Loucy (cell line): ENCODE data around the gene IGFBP2.

Experiments
- EZH2phosphoT487 ChIP-seq: fragments of 200-600 bp; IDR thresholded peaks from 2 replicates; pipeline ENCODE4 v1.6.1; 2018; ENCODE audit warnings: antibody characterized with exemption, mild to moderate bottlenecking, moderate library complexity, borderline replicate concordance
- TF ChIP-seq, protein P1 (sequence below): fragments of 200-600 bp; sonication (generic); conservative IDR thresholded peaks from 2 replicates; pipeline ENCODE4 v1.5.1; 2014; ENCODE audit warnings: mild to moderate bottlenecking, antibody characterized with exemption, low read length

DNA sequence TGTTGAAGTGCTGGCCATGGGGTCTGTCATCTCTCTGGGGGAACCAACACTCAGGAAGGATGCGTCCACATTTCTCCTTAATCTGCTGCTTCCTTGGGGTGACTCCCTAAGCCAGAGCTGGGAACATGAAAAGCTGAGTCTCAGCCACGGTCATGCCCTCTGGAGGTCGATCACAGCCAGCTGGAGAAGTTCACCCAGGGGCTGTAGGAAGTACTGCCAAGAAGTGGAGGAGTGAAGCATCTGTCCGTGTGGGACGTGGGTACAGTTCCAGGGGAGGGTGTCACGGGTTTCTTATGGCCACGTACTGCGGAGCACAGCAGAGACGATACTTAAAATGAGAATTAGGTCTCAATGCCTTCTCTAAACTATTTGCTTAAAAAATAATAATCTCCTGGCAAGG is 42.4 kb upstream of the IGFBP2 start:
- TF ChIP-seq, protein P1, sequence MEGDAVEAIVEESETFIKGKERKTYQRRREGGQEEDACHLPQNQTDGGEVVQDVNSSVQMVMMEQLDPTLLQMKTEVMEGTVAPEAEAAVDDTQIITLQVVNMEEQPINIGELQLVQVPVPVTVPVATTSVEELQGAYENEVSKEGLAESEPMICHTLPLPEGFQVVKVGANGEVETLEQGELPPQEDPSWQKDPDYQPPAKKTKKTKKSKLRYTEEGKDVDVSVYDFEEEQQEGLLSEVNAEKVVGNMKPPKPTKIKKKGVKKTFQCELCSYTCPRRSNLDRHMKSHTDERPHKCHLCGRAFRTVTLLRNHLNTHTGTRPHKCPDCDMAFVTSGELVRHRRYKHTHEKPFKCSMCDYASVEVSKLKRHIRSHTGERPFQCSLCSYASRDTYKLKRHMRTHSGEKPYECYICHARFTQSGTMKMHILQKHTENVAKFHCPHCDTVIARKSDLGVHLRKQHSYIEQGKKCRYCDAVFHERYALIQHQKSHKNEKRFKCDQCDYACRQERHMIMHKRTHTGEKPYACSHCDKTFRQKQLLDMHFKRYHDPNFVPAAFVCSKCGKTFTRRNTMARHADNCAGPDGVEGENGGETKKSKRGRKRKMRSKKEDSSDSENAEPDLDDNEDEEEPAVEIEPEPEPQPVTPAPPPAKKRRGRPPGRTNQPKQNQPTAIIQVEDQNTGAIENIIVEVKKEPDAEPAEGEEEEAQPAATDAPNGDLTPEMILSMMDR, result no peak
- TF ChIP-seq EZH2phosphoT487, result no peak
